ENCODE data around the gene CCDC74A.
"Not testable (repeated sequence)": the region's sequence is repeated elsewhere in the genome, so short reads cannot be mapped to it uniquely, and the experiment has no call there.

The CCDC74A gene

GRCh38 chr2:131566371-131566770 lies 38.7 kb downstream of the CCDC74A start:
- no peak for DNase-seq

- no peak for DNase-seq
Observed at GRCh38 chr2:131567891-131568290, 40.2 kb downstream of the CCDC74A start.

- not testable (repeated sequence) for DNase-seq
Observed at GRCh38 chr2:131568401-131568800, 40.7 kb downstream of the CCDC74A start.

GRCh38 chr2:131572175-131572574 lies 44.5 kb downstream of the CCDC74A start:
- DNase-seq: no peak

- DNase-seq: no peak
Observed at GRCh38 chr2:131577812-131578211, 50.1 kb downstream of the CCDC74A start.

GRCh38 chr2:131580187-131580586 lies 52.5 kb downstream of the CCDC74A start:
- no peak for DNase-seq
